ENCODE data around the gene SCUBE1. TPM values are rescaled to one million over a fixed set of nuclear protein-coding genes. Genes with fewer than 3 reads are reported as not detected.

SCUBE1 gene
- total RNA-seq, 1 donor from 2014 or later, result not detected

DNA sequence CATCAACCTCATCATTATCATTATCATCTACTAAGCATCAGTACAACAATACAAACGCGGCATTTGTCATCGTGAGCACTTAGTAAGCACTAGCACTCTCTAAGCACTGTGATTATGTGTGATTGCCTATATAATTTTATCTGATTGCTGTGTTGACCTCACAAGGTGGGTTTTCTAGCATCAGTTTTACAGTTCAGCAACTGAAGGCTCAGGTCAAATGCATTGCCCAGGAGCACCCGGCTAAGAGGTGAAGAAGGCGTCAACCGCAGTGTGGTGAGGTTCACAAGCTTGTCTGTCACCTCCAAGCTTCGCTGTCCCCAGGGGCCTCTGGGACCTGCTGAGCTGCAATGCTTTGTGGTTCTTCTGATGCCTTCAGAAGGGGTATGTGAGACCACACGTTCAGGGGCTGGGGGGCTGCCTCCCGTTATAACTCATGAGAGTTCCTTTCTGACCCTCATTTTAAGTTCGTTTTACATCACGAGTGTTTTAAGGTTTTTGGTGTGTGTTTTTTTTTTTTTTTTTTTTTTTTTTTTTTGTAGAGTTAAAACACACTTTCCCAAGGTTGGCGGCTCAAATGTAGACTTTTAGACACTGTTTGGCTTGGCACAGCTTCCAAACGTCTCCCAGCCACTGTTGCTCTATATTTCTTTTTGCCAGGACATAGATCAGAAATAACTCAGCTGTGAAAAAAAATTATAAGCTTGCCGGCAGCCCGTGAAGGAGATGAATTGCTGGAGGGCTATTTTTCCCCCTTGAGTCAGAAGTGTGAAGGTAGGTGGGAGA, 33.8 kb upstream of the SCUBE1 start:
- DNase-seq (ENCODE audit: low read depth), result no peak
- no peak overlapping the region for H3K4me3 ChIP-seq (ENCODE audit: low read depth, low read length)
- TF ChIP-seq, protein P1, sequence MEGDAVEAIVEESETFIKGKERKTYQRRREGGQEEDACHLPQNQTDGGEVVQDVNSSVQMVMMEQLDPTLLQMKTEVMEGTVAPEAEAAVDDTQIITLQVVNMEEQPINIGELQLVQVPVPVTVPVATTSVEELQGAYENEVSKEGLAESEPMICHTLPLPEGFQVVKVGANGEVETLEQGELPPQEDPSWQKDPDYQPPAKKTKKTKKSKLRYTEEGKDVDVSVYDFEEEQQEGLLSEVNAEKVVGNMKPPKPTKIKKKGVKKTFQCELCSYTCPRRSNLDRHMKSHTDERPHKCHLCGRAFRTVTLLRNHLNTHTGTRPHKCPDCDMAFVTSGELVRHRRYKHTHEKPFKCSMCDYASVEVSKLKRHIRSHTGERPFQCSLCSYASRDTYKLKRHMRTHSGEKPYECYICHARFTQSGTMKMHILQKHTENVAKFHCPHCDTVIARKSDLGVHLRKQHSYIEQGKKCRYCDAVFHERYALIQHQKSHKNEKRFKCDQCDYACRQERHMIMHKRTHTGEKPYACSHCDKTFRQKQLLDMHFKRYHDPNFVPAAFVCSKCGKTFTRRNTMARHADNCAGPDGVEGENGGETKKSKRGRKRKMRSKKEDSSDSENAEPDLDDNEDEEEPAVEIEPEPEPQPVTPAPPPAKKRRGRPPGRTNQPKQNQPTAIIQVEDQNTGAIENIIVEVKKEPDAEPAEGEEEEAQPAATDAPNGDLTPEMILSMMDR (conservative IDR thresholded peaks at IDR 0.05; ENCODE audit: low read depth, low read length), result no peak

DNA sequence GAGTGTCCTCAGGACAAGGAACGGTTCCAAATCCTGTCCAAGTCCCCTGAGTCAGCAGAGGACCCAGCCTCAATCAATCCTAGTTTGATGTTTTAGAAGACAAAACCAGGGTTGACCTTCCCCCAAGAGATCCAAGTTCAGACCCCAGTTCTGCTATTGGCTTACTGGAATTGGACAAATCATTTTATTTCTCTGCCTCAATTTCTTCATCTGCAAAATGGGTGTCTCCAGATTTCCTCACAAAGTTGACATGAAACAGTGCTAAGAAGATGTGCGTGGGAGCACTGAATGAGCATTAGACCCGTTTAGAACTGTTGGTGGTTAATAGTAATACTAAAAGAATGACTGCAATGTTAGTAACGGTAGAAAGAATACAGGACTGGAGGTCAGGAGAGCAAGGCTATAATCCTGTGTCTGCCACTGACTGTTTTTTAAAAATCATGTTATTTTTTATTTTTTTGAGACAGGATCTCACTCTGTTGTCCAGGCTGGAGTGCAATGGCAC, 32.8 kb upstream of the SCUBE1 start:
- TF ChIP-seq, protein P1 (conservative IDR thresholded peaks at IDR 0.05; ENCODE audit: low read depth, low read length), result no peak
- no peak for DNase-seq (ENCODE audit: low read depth)

DNA sequence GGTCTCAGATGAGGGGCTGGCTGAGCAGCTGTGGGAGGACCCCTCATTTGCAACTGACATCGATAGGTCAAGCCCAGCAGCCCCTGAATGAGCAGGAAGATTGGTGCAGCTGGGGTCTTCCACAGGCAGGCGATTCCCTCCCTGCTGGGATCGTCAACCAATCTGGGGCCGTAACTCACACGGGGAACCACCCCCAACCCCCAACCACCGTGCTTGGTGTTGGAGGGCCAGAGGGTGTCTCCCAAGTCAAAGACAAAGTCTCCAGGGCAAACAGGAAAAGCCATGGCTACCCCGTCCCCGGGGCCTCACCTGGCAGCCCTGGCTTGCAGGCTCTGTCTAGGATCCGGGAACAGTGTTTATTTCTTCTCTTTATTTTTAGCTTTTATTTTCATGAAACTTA, 26.9 kb upstream of the SCUBE1 start:
- TF ChIP-seq, protein P1 (conservative IDR thresholded peaks at IDR 0.05; ENCODE audit: low read depth, low read length), result no peak
- no peak for DNase-seq (ENCODE audit: low read depth)
- H3K4me3 ChIP-seq (ENCODE audit: low read depth, low read length), result no peak overlapping the region

More for the DNA sequence above, 32.8 kb upstream of the SCUBE1 start:
- H3K4me3 ChIP-seq (ENCODE audit: low read depth, low read length), result no peak overlapping the region

DNA sequence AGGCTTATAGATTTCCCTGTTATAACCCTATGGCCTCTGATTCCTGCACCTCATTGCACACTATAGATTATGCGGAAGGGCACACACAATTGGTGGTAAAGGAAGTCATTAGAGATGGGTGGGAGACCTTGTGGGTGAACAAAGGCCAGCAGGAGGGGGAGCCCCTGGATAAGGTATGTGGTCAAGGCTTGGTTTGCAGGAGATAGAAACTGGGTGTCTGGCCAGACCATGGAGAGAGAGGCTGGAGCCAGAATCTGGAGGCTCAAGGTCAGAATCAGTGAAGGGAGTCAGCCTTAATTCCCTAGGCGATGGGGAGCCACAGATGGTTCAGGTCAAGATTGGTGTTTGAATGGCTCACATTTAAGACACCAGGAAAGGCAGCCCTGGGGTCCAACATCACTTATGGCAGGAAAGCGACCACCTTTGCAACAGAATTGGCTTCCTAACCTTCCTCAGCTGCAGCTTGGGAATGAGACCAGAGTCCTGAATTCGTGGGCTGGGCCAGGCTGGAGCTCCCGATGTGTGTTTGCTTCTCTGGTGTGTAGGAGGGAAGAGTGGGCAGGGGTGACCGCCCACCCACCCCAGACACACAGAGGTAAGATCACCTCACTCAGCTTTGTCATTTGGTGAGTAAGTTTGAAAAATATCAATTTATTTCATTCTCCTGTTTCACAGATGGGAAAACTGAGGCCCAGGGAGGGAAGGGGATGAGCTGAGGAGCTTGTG, 22.7 kb upstream of the SCUBE1 start:
- TF ChIP-seq, protein P1 (conservative IDR thresholded peaks at IDR 0.05; ENCODE audit: low read depth, low read length), result no peak
- no peak overlapping the region for H3K4me3 ChIP-seq (ENCODE audit: low read depth, low read length)
- DNase-seq (ENCODE audit: low read depth), result no peak

DNA sequence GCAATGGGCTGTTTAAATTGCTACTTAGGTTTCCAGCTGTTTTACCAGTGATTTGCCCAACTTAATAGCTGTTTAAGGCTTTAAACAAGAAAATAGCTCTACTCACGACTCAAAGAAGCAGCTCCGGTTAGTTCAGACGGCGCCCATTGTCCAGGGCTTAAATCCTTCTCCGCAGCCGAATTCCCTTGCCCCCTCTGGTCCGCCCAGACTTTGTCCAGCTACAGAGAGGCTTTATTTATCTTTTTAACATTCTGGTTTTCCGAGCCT, 20.9 kb upstream of the SCUBE1 start:
- TF ChIP-seq, protein P1 (conservative IDR thresholded peaks at IDR 0.05; ENCODE audit: low read depth, low read length), result no peak
- no peak overlapping the region for H3K4me3 ChIP-seq (ENCODE audit: low read depth, low read length)
- DNase-seq (ENCODE audit: low read depth), result no peak

DNA sequence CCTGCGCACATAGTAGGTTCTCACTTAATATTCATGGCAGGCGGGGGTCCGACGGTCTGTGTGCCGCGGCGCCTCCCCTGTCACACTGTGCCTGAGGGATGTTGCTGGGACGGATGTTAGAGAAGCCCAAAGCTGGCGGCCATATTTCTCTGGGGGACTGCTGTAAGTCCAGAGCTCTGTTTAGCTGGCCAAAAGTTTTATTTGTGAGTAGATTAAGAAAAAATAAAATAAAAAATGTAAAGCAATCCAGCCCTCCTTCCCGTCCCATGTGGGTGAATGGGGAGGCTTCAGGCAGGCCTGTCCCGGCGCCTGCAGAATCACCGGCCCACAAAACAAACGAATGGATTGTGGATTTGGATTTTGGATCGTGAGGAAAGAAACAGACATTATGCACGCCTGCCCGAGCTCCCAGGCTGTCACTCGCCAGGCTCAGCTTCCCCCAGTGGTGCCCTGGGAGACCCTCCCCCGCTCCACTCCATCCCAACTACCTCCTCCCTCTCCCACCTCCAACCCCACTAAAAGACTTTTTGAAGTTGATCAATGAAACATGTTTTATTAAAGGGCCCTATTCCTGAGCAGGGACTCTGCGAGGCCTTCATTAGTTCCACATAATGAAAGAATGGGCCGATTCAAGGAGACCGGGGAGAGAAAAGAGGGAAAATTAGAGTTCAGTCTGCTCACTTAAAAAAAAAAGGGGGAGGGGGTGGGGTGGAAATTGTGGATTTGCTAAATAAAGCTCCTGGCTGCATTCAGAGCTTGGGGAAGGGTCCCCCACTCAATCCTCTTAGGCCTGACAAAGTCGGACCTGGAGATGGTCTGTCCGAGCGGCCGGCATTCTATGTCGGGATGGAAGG, 20.4 kb upstream of the SCUBE1 start:
- TF ChIP-seq, protein P1 (conservative IDR thresholded peaks at IDR 0.05; ENCODE audit: low read depth, low read length), result no peak
- H3K4me3 ChIP-seq (ENCODE audit: low read depth, low read length), result no peak overlapping the region
- no peak for DNase-seq (ENCODE audit: low read depth)

Data from epithelial cell of proximal tubule (primary cell).